GM15510 (cell line): ENCODE measurements around the gene OCA2.

Experiments
- POLR2A ChIP-seq: IDR thresholded peaks from 3 replicates; pipeline ENCODE4 v1.6.1; 2011; ENCODE audit warnings: borderline replicate concordance; ENCODE audit not compliant: insufficient read length; ENCODE audit errors: extremely low read depth

Gene OCA2

GRCh38 chr15:28058082-28058481 lies 41.0 kb downstream of the OCA2 start:
- TF ChIP-seq POLR2A, result no peak

GRCh38 chr15:28051955-28052633 lies 47.0 kb downstream of the OCA2 start:
- no peak for TF ChIP-seq POLR2A

- no peak for TF ChIP-seq POLR2A
These were observed 49.5 kb downstream of the OCA2 start for GRCh38 chr15:28049581-28049980.

- TF ChIP-seq POLR2A, result no peak
These were observed 51.8 kb downstream of the OCA2 start for GRCh38 chr15:28047277-28047676.

- TF ChIP-seq POLR2A, result no peak
These were observed 54.9 kb downstream of the OCA2 start for GRCh38 chr15:28044121-28044672.

GRCh38 chr15:28043691-28044091 lies 55.4 kb downstream of the OCA2 start:
- no peak for TF ChIP-seq POLR2A

GRCh38 chr15:28037969-28038590 lies 61.0 kb downstream of the OCA2 start:
- TF ChIP-seq POLR2A, result no peak

- TF ChIP-seq POLR2A, result no peak
These were observed 65.7 kb downstream of the OCA2 start for GRCh38 chr15:28033443-28033842.

- no peak for TF ChIP-seq POLR2A
These were observed 68.3 kb downstream of the OCA2 start for GRCh38 chr15:28030801-28031200.

GRCh38 chr15:28027714-28028076 lies 71.4 kb downstream of the OCA2 start:
- TF ChIP-seq POLR2A, result no peak

GRCh38 chr15:28026764-28027713 lies 72.1 kb downstream of the OCA2 start:
- no peak for TF ChIP-seq POLR2A

GRCh38 chr15:28026221-28026620 lies 72.9 kb downstream of the OCA2 start:
- TF ChIP-seq POLR2A, result no peak

GRCh38 chr15:28025413-28025812 lies 73.7 kb downstream of the OCA2 start:
- no peak for TF ChIP-seq POLR2A

GRCh38 chr15:28024889-28025250 lies 74.2 kb downstream of the OCA2 start:
- no peak for TF ChIP-seq POLR2A

GRCh38 chr15:28023933-28024888 lies 74.9 kb downstream of the OCA2 start:
- no peak for TF ChIP-seq POLR2A

GRCh38 chr15:28023422-28023821 lies 75.7 kb downstream of the OCA2 start:
- TF ChIP-seq POLR2A, result no peak
